Activated CD4-positive, alpha-beta T cell treated with anti-CD3 and anti-CD28 coated beads for 4 hours (primary cell): ENCODE data around the gene PI4KA.
A peak's percentile ranks its signal among the peaks of the same experiment; 100 is the strongest.
"Not testable (repeated sequence)": the region's sequence is repeated elsewhere in the genome, so short reads cannot be mapped to it uniquely, and the experiment has no call there.

Experiments used
- DNase-seq, 2 donors: peaks; one replicate each; pipeline ENCODE4 v3.0.0-alpha.2; 2020

PI4KA gene

GRCh38 chr22:20774882-20775281 lies 83.7 kb downstream of the PI4KA start:
- DNase-seq, result no peak

GRCh38 chr22:20773793-20774212 lies 84.8 kb downstream of the PI4KA start, which contains the start of gene SERPIND1:
Gene SERPIND1, plus strand, starts transcription at chr22:20774113. Its CDS starts 5,200 bp downstream, at chr22:20779313.
- DNase-seq, result no peak

- no peak for DNase-seq
Observed at GRCh38 chr22:20771918-20772625, 86.5 kb downstream of the PI4KA start.

- DNase-seq, result not testable (repeated sequence)
Observed at GRCh38 chr22:20769496-20769826, 89.2 kb downstream of the PI4KA start.

- no peak for DNase-seq
Observed at GRCh38 chr22:20766530-20766929, 92.1 kb downstream of the PI4KA start.

GRCh38 chr22:20765938-20766337 lies 92.7 kb downstream of the PI4KA start:
- DNase-seq, result no peak

- no peak for DNase-seq
Observed at GRCh38 chr22:20764729-20765128, 93.9 kb downstream of the PI4KA start.

GRCh38 chr22:20764471-20764720 lies 94.2 kb downstream of the PI4KA start:
- no peak for DNase-seq

- no peak for DNase-seq
Observed at GRCh38 chr22:20763630-20764470, 94.8 kb downstream of the PI4KA start.

- no peak for DNase-seq
Observed at GRCh38 chr22:20762233-20762796, 96.3 kb downstream of the PI4KA start.

GRCh38 chr22:20761536-20761935 lies 97.1 kb downstream of the PI4KA start:
- no peak for DNase-seq

GRCh38 chr22:20760084-20760483 lies 98.5 kb downstream of the PI4KA start:
- no peak for DNase-seq

GRCh38 chr22:20758688-20759087 lies 99.9 kb downstream of the PI4KA start:
- DNase-seq, result no peak

- DNase-seq, result no peak
Observed at GRCh38 chr22:20756846-20757245, 101.8 kb downstream of the PI4KA start.

GRCh38 chr22:20752873-20753272 lies 105.7 kb downstream of the PI4KA start:
- DNase-seq, result no peak

- DNase-seq, result no peak
Observed at GRCh38 chr22:20752104-20752741, 106.4 kb downstream of the PI4KA start.

- DNase-seq, result no peak
Observed at GRCh38 chr22:20751185-20751851, 107.3 kb downstream of the PI4KA start.

- DNase-seq, result peak in 1 of 2 donors; percentile 18
Observed at GRCh38 chr22:20750461-20751184, 108.0 kb downstream of the PI4KA start.

- DNase-seq, result no peak
Observed at GRCh38 chr22:20749453-20749852, 109.2 kb downstream of the PI4KA start.

GRCh38 chr22:20748731-20749428 lies 109.7 kb downstream of the PI4KA start:
- no peak for DNase-seq

GRCh38 chr22:20748082-20748481 lies 110.5 kb downstream of the PI4KA start:
- no peak for DNase-seq

GRCh38 chr22:20747223-20747622 lies 111.4 kb downstream of the PI4KA start:
- no peak for DNase-seq
